NCI-H2029 (cell line): Measurements from ENCODE around the gene CNKSR3.

Source experiments
- DNase-seq: peaks from one replicate; lab custom pipeline; 2025; lab: John Stamatoyannopoulos, UW

CNKSR3 gene

GRCh38 chr6:154453329-154453728 lies 57.2 kb downstream of the CNKSR3 start:
- no peak for DNase-seq

GRCh38 chr6:154450498-154450897 lies 60.0 kb downstream of the CNKSR3 start:
- peak; percentile 84 for DNase-seq

GRCh38 chr6:154448448-154449096 lies 61.9 kb downstream of the CNKSR3 start:
- DNase-seq: peak; percentile 30

DNA sequence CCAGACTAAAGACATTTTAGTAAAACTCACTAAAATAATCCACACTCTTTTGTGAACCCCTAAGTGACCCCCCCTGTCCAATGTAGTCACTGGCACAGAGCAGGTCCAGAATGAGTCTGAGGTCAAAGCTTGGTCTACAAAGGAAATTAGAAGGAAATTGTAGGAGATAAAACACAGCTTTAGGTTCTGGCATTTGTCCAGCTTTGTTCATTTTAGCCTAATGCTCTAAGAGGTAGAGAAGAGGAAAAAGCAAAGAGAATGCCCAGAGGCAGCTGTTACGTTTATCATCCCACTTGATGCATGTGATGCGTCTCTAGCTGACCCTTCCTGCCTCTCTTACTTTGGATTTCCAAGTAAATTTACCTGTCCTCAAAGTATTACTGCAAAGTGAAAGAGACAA lies 62.5 kb downstream of the CNKSR3 start:
- peak; percentile 54 for DNase-seq

DNA sequence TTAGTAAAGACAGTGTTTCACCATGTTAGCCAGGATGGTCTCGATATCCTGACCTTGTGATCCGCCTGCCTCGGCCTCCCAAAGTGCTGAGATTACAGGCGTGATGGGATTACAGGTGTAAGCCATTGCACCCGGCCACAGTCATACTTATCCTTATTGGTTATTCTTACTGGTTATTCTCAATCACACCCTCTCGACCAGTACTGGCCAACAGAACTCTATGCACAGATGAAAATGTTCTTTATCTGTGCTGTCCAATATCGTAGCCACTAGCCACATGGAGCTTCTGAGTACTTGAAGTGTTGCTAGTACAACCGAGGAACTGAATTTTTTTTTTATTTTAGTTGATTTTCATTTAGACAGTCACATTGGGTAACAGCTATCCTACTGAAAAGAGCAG lies 63.5 kb downstream of the CNKSR3 start:
- no peak for DNase-seq

- no peak for DNase-seq
Measured at GRCh38 chr6:154445417-154445816, 65.1 kb downstream of the CNKSR3 start.

- no peak for DNase-seq
Measured at GRCh38 chr6:154441995-154442310, 68.5 kb downstream of the CNKSR3 start.

GRCh38 chr6:154440422-154441043 lies 70.0 kb downstream of the CNKSR3 start:
- no peak for DNase-seq

DNA sequence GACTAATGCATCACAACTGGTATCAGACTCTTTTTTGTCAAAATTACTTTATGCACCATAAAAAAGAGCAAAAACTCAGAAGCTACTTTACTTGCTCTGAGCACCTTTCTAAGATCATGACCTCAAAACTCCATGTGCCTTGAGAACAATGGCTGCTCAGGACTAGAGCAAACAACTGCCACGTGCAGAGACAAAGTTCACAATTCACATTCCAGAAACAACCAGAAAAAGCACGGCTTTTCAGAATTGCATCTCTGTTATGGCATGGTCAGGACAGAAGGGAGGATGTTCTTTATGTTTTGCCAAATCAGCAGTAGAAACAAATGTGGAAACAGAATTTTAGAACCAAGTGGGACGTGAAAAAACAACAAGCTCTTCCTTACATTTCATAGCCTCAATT lies 70.5 kb downstream of the CNKSR3 start:
- no peak for DNase-seq

GRCh38 chr6:154438882-154439415 lies 71.5 kb downstream of the CNKSR3 start:
- DNase-seq: no peak

- DNase-seq: no peak
Measured at GRCh38 chr6:154435400-154435945, 75.0 kb downstream of the CNKSR3 start.

DNA sequence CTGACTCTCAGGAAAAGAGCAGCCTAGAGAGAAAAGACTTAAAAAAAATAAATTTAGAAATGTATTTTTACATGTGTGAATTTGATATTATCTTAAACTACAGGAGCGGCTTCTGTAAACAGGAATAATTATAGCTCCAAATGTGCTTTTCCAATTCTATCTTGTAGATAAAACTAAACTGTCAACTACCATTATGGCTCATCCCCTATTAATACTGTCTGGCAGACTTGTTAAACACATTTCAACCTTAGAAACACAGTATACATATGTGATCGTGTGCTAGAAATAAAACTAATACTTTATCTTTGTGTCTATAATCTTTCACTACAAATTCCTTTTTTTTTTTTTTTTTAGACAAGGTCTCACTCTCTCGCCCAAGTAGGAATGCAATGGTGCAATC lies 75.8 kb downstream of the CNKSR3 start:
- DNase-seq: no peak

DNA sequence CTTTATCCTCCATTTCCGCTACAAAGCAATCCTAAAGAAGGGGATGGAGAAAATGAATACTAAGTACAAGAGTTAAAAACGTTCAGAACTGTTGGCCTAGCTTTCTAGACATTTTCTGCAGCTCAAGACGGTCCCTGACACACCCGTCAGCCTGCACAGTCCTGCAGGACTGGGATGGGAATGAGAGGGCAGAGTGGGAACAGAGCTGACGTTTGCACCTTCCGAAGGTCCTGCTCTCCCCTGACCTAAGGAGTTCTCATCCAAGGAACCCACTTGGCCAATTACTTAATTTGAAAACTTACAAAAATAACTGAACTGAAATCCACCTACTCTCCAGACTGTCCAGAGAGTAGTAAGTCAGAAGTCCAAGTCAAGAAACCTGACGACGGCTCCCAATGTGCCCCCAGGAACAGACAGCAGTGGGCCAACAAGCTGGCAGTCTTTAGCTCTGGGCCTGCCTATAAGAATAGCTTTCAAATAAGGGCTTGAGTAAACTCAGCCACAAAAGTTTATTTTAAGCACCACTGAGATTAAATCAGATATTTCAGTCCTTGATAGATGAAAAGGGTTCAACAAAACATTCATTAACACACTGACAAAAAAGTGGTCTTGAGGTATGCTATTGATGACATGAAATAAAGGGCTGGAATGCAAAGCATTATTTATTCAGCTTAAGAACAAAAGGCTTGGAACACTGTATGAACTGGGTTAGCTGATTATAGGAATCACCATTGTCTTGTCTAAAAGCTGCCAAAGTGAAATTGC lies 76.8 kb downstream of the CNKSR3 start:
- DNase-seq: no peak

- no peak for DNase-seq
Measured at GRCh38 chr6:154432533-154433476, 77.7 kb downstream of the CNKSR3 start.

DNA sequence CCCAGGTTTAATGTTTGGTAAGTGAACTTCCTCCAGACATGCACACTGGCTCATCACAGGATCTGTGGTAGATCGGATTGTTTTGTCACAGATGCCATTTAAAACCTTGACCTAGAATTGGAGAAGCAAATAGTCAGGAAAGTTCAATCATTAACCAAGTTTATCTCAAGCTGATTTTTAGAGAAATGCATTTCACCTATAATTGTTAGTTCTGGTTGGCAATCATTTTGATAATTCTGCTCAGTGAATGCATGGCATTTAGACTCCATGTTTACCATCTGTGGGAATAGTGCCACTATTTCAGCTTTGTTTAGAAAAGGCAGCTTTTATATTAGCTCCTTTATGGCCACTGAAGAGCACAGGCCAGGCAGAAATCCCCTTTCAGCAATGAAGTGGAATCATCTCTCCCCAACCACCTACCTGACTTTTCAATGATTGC lies 80.0 kb downstream of the CNKSR3 start:
- DNase-seq: no peak

DNA sequence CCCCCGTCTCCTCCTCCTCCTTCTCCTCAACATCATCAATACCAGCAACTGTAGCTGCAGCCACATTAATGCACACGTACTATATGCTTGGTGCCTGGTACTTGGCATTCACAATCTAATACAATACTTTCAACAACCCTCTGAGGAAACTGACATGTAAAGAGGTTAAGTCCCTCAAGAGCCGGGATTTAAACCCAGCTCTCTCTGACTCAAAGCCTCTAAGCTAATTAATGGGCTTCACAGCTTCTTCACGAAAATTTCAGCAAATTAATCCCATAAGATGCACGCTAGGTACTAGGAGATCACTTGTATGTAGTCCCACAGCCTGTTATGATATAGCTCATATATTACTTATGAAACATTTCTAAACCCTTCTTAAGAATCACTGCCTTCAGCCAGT lies 80.8 kb downstream of the CNKSR3 start:
- no peak for DNase-seq

GRCh38 chr6:154428897-154429296 lies 81.6 kb downstream of the CNKSR3 start:
- DNase-seq: no peak

DNA sequence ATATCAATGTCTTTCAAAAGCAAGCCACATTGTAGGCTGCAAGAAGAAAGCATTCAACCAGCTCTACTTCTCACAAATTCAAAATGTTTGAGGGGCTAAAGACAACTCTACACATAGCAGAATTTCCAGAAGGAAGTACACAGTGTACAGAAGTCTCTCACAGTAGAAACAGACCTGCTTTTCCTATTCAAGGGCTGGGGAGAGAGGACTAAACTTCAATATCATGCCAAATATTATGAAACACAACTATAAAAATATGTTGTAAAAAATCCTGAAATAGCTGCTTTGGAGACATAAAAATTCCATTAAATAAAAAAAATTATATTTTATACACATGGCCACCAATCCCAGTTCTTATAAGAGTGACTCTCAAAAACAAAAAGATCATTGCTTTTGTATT lies 83.0 kb downstream of the CNKSR3 start:
- no peak for DNase-seq

DNA sequence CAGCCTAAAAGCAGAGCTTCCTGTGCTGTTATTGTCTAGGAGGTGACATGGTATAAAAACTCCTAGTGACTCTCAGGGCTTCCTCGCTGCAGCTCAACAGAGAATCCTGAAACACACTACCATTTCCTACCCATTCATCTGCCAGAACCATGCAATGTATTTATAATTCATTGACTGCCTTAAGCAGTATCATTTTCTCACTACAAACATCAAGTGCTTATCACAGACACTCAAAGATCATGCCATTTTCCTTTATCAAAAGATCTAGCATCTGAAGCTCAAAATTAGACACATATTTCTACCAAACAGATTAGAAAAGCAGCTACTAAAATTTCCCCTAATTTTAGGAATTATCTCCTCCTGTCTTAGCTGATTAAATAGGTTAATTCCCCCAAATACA lies 83.5 kb downstream of the CNKSR3 start:
- no peak for DNase-seq

DNA sequence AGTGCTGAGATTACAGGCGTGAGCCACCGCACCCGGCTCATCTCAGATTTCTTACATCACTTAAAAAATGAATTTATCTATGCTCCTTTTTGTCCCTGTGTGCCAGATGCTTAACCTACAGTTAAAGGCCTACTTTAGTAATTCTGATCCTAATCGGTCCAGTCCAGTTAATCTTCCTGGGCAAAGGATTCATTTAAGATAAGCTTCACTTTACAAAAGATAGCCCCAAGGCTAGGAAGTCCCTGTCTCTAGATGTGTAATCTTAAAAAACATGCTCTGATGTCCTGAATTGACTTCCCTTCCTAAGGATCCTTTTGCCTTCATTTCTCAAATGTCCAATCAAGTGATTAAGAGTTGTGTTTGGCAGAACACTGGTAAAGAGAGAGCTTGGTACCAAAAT lies 85.5 kb downstream of the CNKSR3 start:
- DNase-seq: no peak

- no peak for DNase-seq
Measured at GRCh38 chr6:154414021-154414813, 96.3 kb downstream of the CNKSR3 start.
